GM18517 (cell line): ENCODE results near the gene SHLD2.
"Not testable (repeated sequence)": the region's sequence is repeated elsewhere in the genome, so short reads cannot be mapped to it uniquely, and the experiment has no call there.

Source experiments
- ATAC-seq: cut with Tn5 transposase; IDR thresholded peaks from one replicate; pipeline ENCODE4 v1.9.1; 2021; ENCODE audit warnings: mild to moderate bottlenecking, moderate library complexity; ENCODE audit not compliant: unreplicated experiment

SHLD2 gene, protein sequence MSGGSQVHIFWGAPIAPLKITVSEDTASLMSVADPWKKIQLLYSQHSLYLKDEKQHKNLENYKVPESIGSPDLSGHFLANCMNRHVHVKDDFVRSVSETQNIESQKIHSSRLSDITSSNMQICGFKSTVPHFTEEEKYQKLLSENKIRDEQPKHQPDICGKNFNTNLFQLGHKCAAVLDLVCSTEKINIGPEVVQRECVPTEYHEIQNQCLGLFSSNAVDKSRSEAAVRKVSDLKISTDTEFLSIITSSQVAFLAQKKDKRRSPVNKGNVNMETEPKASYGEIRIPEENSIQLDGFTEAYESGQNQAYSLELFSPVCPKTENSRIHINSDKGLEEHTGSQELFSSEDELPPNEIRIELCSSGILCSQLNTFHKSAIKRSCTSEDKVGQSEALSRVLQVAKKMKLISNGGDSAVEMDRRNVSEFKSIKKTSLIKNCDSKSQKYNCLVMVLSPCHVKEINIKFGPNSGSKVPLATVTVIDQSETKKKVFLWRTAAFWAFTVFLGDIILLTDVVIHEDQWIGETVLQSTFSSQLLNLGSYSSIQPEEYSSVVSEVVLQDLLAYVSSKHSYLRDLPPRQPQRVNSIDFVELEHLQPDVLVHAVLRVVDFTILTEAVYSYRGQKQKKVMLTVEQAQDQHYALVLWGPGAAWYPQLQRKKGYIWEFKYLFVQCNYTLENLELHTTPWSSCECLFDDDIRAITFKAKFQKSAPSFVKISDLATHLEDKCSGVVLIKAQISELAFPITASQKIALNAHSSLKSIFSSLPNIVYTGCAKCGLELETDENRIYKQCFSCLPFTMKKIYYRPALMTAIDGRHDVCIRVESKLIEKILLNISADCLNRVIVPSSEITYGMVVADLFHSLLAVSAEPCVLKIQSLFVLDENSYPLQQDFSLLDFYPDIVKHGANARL

DNA sequence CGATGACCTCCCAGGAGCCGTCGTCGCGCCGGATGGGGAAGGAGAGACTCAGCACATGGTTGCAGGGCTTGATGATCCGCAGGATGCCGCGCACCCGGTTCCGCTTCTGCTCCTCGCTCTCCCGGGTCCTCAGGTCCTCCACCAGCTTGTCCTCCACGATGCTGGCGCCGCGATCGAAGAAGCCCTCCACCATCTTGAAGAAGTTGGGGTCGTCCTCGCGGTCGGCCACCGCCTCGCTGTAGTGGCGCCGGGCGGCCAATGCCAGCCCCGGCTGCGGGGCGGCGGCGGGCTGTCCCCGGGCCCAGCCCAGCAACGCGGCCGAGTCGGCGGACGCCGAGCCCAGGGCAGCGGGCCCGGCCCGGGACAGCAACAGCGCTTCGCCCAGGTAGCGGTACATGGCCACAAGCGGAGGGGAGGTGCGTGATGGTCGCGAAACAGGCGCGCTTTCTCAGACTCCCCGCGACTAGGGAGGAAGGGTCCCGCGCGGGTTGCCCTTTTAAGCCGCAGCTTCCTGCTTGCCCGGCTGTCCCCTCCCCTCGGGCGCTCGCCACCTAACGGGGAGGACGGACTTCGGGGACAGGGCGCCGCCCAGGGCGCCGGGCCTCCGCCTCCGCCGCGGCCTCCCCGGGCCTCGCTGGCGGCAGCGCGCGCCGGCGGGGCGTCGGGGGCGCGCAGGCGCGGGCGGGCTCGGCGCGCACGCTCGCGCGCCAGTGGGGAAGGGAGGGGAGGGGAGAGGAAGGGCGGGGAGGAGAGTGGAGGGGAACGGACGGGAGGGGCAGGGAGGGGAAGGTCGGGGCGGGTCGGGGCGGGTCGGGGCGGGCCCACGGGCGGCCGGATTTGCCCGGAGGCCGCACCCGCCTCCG, at the start of gene SHLD2, which contains the start of gene GLUD1:
TSS of gene SHLD2 (plus strand) at position 834 of the 863 bp plus-strand sequence. CDS start 56,149 bp downstream, outside the sequence.
TSS of gene GLUD1 (minus strand) at position 471 of the 863 bp plus-strand sequence. CDS start at position 397, 74 bp downstream.
- peak; percentile 42 for ATAC-seq

DNA sequence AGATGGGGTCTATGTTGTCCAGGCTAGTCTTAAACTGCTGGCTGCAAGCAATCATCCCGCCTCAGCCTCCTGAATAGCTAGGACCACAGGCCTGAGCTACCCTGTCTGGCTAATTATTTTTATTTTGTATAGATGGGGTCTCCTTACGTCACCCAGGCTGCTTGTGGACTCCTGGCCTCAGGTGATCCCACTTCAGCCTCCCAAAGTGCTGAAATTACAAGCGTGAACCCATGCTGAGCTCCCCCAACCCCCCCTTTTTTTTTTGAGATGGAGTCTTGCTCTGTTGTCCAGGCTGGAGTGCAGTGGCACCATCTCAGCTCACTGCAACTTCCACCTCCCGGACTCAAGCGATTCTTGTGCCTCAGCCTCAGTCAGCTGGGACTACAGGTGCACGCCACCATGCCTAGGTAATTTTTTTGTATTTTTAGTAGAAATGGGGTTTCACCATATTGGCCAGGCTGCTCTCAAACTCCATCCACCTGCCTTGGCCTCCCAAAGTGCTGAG, 49.5 kb upstream of the SHLD2 start:
- ATAC-seq: no peak

DNA sequence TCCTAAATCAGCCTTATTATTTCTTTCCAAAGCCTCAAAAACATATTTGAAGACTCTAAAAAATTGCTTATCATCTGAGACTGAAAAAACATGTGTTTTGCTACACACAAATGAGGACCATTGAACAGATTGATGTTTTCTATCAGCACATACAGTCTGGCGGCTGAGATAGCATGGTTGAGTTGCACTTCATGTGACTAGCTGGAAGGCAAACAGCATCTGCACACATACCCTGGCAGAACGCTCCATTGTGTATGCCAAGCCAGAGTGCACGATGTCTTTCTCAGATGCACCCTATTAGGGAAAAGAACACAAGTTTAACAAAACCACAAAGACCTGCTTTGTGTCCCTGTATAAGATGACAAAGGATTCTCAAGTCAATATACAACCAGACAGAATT, 41.9 kb upstream of the SHLD2 start:
- ATAC-seq: no peak

DNA sequence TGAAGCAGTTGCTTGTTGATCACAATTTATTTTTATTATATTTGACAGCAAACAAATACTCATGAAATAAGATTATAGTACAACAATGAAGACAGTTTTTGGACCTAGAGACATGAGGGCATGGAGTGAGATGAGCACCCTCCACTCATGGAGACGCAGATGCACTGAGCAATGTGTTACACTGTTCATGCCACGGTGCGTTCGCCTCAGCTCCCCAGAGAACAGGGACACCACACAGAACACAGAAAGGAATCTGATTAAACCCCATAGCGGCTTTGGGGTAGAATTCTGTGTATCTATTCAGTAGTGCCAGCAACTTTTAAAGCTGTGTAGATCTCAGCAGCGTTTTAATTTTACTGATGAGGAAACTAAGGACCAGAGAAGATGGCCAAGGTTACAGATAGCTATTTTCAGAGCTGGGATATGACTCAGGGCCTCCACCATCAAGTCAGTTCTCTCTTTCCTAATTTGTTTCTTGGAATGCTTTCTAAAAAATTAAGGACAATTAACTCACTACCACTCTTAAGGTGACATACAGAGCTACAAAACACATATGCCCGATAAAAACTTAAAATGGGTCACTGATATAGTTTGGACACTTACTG, 41.3 kb upstream of the SHLD2 start:
- no peak for ATAC-seq

DNA sequence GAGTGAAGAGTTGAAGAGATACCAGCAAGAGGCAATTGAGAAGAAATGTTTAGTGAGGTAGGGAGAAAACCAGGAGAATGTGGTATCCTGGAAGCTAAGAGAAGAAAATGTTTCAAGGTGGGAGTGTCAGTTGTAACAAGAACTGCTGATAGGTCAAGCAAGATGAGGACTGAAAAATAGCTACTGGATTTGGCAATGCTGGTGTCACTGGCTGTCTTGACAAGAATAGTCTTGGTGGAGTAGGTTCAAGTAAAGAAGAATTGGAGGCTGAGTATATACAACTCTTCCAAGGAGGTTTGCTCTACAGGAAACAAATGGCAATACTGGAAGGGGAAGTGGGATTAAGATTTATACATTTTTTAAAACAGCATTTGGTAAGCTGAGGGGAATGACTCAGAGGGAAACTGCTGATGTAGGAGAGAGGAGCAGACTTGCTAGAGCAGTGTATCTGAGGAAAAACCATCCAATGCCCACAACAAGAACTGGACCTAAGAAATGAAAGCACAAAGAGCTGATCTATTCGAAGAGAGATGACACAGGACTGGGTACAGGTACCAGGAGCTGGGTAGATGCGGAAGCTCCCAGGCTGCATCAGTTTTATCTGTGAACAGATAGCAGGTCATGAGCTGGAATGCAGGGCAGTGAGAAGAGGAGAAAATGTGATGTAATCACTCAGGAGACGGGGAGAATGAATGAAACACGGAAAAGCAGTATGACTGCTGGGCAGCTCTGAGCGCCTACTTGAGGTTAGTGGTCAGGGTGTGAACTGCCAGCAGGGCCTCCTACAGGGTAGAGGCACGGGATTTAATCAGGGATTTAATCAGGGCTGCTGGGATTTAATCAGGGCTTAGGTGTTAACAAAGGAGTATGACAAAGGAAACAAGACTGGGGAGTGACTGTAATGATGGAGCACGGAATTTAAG, 40.4 kb upstream of the SHLD2 start:
- ATAC-seq: no peak

DNA sequence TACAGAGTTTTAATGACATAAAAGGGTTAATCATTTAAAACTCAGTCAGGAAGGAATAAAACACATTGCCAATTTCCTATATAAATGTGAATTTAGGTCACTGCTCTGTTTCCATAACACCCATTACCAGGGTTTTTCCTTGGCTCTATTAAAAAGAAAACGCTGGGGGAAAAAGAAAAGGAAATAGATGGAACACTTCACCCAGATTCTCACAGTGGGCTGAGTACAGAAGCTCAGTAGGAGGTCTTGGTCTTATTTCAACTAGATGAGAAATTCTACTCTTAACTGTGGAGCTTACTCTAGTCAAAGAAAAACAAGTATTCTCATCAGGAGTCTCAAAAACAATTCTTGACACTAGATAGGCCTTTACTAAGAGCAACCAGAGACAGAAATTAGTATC, 36.8 kb upstream of the SHLD2 start:
- no peak for ATAC-seq

DNA sequence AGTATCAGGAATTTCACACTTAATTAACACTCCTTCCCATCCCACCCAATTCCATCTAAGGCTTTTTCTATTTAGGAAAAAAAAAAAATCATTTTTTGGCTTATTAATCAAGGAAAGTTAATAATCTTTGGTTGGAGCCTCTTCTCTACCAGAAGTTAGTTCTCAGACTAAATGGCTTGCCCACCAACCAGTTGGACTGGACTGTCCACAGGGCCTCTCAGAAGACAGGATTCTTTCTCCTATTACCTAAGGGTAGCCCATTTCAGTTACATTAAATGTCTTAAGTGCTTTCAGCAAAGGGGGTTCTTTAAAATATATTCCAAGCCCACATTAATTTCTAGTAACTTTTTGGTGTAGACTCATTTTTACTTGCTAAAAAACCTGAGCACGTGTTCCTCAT, 35.6 kb upstream of the SHLD2 start:
- no peak for ATAC-seq

DNA sequence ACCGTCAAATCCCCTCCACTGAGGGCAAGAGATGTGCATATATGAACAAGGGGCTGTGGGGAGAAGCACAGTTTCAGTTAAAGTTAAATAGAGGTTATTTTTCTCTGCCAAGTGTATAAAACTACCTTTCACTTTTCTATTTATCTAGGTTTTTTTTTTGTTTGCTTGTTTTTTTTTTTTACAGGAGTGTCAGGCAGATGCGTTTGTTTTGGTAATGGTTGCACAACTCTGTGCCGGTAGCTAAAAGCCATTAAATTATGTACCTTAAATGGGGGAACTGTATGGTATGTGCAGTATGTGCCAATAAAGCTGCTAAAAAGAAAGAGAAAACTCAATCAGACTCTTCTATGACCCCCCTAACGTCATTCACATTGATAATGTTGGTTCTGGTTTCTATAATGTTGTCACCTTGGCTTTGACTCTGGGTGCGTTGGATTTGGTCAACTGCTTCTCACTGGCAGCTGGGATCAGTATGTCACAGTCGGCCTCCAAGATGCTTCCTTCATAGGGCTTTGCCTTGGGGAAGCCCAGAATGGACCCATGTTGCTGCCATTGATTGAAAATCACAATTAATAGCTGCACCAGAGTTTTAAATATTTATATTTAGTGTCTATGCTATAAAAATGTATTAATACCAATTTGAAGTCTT, 34.6 kb upstream of the SHLD2 start:
- no peak for ATAC-seq

DNA sequence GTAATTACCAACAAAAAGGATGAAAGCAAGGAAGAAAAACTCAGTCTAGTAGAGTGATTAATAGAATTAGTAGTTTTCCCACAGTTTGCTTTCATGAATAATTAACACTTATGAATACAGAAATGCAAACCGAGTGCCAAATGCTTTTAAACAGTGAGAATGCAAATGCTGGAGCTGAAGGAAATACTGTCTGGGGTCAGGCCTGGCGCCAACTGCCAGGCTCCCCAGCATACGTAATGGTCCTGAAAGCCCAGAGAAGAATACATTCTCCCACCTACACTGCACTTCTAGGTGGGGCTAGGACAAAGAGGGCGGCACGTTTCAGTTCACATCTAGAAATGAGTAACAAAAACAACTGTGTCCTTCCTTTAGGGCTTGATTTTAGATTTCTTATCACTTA, 30.4 kb upstream of the SHLD2 start:
- ATAC-seq: no peak

DNA sequence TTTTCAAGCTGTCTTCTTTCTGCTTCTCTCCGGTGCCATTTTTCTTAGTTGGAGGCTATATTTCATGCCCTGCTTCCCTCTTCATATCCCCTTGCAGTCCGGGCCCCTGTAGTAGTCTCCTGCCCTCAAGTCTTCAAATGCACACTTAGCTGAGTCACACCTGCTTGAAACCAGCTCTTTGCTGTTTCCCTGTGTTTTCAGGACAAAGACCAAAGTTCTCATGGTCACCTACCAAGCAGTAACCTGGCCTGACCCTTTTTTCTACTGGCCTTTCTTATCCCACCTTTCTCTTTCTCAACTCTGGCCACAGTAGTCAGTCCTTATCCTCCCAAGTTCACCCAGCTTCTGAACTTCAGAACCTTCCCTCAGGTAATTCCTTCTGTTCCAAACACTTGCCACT, 28.8 kb upstream of the SHLD2 start:
- no peak for ATAC-seq

DNA sequence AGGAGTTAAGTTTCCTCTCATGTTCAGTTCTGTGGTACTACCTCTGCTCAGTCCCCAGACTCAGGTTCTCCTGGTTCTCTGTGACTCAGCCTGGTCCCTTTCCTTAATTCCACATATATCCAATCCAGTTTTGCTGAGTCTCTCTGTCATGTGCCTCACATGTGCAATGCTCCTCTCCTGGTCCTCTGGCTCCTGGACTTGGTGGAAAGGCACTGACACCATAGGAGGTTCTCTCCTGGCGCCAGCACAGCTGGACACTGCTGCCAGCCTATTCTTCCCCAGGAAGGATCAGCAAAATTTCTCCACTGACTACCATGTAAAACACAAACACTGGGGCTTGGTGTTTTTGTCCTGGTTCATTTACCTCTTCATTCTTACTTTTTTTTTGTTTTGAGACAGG, 28.1 kb upstream of the SHLD2 start:
- ATAC-seq: no peak

DNA sequence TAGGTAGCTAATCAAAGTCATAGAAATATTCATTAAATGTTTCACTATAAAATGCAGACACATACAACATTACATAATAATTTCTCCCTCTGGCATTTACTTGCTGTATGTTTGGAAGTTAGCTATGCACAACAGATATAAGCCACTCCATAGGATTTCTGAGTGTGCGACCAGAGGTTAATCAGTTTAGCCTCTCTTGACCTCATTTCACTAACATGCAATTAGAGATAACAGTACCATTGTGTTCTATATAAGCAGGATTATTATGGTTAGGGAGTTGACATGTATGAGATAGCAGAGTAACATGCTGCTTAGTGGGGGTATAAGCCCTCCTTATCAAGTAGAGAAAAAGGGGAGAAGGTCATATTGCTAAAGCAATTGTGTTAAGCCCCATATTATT, 26.7 kb upstream of the SHLD2 start:
- no peak for ATAC-seq

DNA sequence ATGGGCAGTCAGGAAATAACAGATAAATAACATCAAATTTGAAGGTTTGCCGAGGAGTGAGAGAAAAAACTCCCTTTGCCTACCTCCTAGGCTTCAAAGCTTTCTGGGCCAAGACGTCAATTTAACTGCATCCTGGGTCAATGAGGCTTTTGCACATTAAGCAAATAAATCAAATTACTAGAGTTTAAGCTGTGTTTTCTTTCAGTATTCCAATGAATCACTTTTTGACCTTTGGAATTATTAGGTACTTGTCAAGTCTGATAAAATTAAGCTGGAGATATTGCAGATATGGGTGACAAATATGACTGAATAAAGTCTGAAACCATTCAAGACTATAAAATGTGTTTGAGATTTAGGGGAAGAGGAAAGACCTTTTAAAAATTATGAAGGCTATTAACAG, 22.6 kb upstream of the SHLD2 start:
- no peak for ATAC-seq

DNA sequence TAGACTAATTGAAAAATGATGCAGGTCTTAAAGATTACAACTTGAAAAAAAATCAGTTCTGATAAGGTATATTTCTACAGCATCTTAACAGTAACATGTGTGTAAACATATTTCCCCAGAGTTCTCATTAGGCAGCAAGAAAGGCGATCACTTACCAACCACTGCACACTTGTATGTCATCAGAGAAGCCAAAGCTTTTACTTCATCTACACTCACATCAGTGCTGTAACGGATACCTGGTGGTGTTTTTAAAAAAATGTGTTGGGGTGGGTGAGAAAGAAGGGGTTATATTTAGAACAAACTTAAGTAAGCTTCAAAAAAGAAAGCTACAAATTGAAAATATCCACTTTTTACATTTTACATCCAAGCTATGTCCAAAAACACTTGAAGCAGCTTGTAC, 18.6 kb upstream of the SHLD2 start:
- ATAC-seq: not testable (repeated sequence)

DNA sequence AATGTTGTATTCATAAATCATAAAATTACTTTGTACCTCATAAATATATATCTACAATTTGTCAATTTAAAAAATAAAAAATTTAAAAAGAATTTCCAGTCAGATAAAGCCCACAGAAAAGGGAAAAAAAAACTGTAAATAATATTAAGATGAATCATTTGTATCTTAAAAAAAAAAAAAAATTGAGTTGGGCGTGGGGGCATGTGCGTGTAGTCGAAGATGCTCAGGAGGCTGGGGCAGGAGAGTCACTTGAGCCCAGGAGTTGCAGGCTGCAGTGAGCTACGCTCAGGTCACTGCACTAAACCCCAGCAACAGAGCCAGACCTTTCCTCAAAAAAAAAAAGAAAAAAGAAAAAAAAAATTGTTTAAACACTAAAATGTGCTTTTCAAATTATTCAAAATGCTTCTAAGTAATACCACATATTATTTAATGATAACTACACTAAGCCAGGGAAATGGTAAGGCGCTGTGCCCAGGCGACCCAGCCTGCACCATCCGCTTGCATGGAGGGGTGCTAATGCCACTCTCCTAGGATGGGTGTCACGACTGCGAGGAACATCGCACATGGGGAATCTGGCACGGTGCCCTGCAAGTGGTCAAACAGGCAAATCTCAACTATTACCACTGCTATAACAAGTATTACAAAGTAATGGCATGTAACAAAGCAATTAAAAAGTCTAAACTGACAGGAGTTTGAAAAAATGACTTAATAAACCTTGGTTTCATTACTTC, 15.7 kb upstream of the SHLD2 start:
- no peak for ATAC-seq

DNA sequence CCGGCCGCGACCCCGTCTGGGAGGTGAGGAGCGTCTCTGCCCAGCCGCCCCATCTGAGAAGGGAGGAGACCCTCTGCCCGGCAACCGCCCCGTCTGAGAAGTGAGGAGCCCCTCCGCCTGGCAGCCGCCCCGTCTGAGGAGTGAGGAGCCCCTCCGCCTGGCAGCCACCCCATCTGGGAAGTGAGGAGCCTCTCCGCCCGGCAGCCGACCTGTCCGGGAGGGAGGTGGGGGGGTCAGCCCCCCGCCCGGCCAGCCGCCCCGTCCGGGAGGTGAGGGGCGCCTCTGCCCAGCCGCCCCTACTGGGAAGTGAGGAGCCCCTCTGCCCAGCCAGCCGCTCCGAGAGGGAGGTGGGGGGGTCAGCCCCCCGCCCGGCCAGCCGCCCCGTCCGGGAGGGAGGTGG, 14.4 kb upstream of the SHLD2 start:
- ATAC-seq: not testable (repeated sequence)

DNA sequence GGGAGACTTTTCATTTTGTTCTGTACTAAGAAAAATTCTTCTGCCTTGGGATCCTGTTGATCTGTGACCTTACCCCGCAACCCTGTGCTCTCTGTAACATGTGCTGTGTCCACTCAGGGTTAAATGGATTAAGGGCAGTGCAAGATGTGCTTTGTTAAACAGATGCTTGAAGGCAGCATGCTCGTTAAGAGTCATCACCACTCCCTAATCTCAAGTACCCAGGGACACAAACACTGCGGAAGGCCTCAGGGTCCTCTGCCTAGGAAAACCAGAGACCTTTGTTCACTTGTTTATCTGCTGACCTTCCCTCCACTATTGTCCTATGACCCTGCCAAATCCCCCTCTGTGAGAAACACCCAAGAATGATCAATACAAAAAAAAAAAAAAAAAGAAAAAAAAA, 13.4 kb upstream of the SHLD2 start:
- not testable (repeated sequence) for ATAC-seq

DNA sequence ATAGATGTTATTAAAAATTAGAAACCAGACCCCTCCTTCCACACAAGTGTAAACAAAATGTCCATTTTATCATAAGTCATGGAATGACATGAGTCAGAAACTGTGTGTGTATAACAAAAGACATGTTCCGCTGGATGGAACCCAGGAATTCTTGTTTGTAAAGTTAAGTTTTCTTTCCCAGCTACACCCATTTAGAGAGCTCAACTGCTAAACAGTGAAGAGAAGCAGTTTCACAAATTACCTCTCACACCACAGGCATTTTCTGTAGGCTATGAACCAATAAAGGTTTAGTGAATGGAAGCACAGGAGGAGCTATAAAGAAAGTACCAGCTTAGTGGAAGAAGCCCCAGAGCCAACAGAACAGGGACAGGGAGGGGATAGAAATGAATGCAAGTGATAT, 12.8 kb upstream of the SHLD2 start:
- not testable (repeated sequence) for ATAC-seq
